PC-9 (cell line): Measurements from ENCODE around the gene CEP112.
"Not testable (repeated sequence)": the region's sequence is repeated elsewhere in the genome, so short reads cannot be mapped to it uniquely, and the experiment has no call there.

Source experiments
- CTCF ChIP-seq: fragments of 200-600 bp; sonication (generic); conservative IDR thresholded peaks from 2 replicates; pipeline ENCODE4 v1.6.1; 2017; ENCODE audit warnings: mixed run types, antibody characterized with exemption, mild to moderate bottlenecking, moderate library complexity
- EZH2 ChIP-seq: fragments of 200-600 bp; sonication (generic); IDR thresholded peaks from 2 replicates; pipeline ENCODE4 v1.8.0; 2017; ENCODE audit warnings: antibody characterized with exemption, low read depth

GRCh38 chr17:65782104-65782706, 409.7 kb downstream of the CEP112 start:
- not testable (repeated sequence) for TF ChIP-seq CTCF, EZH2
